HG03135 (cell line): Measurements from ENCODE around the gene SGCA.

Experiments
- ATAC-seq: cut with Tn5 transposase; IDR thresholded peaks from one replicate; pipeline ENCODE4 v1.9.1; 2021; ENCODE audit warnings: mild to moderate bottlenecking, moderate library complexity; ENCODE audit not compliant: unreplicated experiment

The SGCA gene

DNA sequence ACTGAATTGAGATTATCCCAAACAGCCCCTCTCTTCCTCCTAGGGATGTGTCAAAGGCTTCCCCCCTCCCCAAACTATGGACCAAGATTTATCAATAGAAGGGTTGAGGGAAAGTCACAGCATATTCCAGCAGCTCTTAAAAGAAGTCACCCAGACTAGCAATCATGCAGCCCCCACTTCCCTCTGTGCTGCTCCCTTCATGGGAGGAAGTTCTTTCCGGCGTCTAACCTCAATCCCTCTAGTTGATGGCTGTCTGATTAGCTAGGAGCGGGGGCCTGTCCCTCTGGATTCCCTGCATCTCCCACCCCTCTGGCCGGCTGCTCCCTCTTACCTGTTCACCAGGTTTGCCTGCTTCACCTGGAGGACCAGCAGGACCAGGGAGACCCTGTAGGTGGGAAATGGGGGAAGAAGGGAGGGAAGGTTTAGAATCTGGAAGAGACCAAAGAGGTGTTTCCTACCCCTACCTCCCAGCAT is 26.4 kb downstream of the SGCA start:
- no peak for ATAC-seq

GRCh38 chr17:50192618-50193291 is 26.9 kb downstream of the SGCA start:
- no peak for ATAC-seq

- ATAC-seq, result no peak
Measured at GRCh38 chr17:50194140-50194933, 28.5 kb downstream of the SGCA start.

DNA sequence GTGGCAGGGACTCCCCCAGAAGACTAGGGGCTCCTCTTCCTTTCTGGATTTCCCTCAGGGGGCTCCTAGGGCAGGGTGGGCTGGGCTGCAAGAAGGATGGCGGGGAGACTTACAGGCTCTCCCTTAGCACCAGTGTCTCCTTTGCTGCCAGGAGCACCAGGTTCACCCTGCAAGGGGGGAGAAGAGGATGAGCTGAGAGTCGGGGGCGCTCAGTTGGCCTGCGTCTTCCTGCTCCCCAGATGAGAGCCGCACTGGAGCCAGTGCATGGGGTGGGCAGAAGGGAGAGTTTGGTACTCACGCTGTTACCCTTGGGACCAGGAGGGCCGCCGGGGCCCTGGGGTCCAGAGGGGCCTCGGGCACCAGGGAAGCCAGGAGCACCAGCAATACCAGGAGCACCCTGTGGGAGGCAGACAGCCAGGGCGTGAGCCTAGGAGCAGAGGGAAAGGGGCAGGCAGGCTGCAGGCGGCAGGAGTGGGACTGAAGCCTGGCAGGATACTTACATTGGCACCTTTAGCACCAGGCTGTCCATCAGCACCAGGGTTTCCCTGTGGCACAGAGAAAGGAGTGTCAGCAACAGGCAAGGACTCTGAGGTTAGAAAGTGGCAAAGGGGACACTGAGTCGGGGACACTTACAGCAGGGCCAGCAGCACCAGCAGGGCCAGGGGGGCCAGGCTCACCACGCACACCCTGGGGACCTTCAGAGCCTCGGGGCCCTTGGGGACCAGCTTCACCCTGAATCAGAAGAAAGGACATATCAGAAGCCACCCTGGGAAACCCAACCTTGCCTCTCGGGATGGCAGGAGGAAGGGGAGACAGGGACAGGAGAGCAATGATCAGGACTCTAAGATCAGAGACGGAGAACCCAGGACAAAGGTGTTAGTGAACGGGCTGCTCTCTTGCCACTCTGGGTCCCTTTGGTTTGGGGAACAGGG is 29.4 kb downstream of the SGCA start:
- ATAC-seq, result no peak

GRCh38 chr17:50196036-50196435 is 30.2 kb downstream of the SGCA start:
- ATAC-seq, result no peak

- no peak for ATAC-seq
Measured at GRCh38 chr17:50196826-50197225, 31.0 kb downstream of the SGCA start.

DNA sequence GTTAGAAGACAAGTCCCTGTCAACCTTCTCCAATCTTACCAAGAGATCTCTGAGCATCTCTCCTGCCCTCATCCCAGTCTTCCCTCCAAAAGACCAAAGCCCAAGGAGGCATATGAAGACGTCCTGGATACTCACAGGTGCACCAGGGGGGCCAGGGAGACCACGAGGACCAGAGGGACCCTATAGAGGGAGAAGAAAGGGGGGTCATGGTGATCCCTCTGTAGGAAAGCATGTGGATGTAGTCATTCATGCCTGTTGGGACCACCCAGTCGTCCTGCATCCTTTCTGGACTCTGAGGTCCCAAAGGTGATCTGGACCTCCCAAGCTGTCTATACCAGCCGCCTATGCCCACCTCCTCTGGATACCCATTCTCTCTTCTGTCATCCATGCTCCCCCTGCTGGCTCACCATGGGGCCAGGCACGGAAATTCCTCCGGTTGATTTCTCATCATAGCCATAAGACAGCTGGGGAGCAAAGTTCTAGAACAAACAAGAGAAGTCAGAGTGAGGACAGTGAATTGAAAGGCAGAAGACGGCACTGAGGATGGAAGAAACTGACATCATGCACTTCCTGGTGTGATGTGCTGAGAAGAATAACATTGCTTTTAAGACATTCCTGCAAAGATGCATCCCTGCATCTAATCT is 32.3 kb downstream of the SGCA start:
- ATAC-seq, result no peak

GRCh38 chr17:50199211-50199802 is 33.5 kb downstream of the SGCA start:
- no peak for ATAC-seq

- peak; percentile 39 for ATAC-seq
Measured at GRCh38 chr17:50199803-50200456, 34.1 kb downstream of the SGCA start.

- ATAC-seq, result peak; percentile 63
Measured at GRCh38 chr17:50200457-50201275, 34.9 kb downstream of the SGCA start.

- no peak for ATAC-seq
Measured at GRCh38 chr17:50201276-50201854, 35.6 kb downstream of the SGCA start, which contains the start of gene COL1A1. Gene COL1A1, minus strand, starts transcription at chr17:50201631. Its CDS starts 118 bp downstream, at chr17:50201513.

- ATAC-seq, result no peak
Measured at GRCh38 chr17:50203086-50203485, 37.3 kb downstream of the SGCA start.

GRCh38 chr17:50203604-50204345 is 38.0 kb downstream of the SGCA start:
- ATAC-seq, result no peak

GRCh38 chr17:50204431-50204830 is 38.6 kb downstream of the SGCA start:
- no peak for ATAC-seq

- ATAC-seq, result no peak
Measured at GRCh38 chr17:50205111-50205962, 39.5 kb downstream of the SGCA start.

- ATAC-seq, result no peak
Measured at GRCh38 chr17:50205963-50206505, 40.2 kb downstream of the SGCA start.
